Gastroesophageal sphincter (tissue), 4 donors: ENCODE measurements around the gene ITGA8. TPM values are rescaled to one million over a fixed set of nuclear protein-coding genes. Genes with fewer than 3 reads are reported as not detected.

ENCODE experiments used
- ATAC-seq: fragments of 150-250 bp; one replicate; pipeline ENCODE4 v1.9.1; 2016; ENCODE audit warnings: mild to moderate bottlenecking, moderate library complexity
- H3K27ac ChIP-seq, 4 donors: fragments of 200-600 bp; sonication (generic) in 3 of 4; 1 replicate in 3 of 4; 2 replicates in 1 of 4; pipeline ENCODE4 v1.5.1; 2016 to 2019
- H3K27me3 ChIP-seq: fragments of 200-600 bp; sonication (generic); one replicate; pipeline ENCODE4 v1.5.1; 2019
- H3K36me3 ChIP-seq, 2 donors: fragments of 200-600 bp; sonication (generic); one replicate each; pipeline ENCODE4 v1.5.1; 2019; ENCODE audit warnings: control low read depth in 1 of 2
- H3K4me1 ChIP-seq, 3 donors: fragments of 200-600 bp; sonication (generic); 1 replicate in 2 of 3; 2 replicates in 1 of 3; pipeline ENCODE4 v1.5.1; 2016 to 2019; ENCODE audit warnings: control low read depth in 2 of 3
- H3K4me3 ChIP-seq, 2 donors: fragments of 200-600 bp; sonication (generic); one replicate each; pipeline ENCODE4 v1.5.1; 2019; ENCODE audit warnings: mild to moderate bottlenecking in 1 of 2, moderate library complexity in 1 of 2
- H3K9me3 ChIP-seq, 3 donors: fragments of 200-600 bp; sonication (generic); one replicate each; pipeline ENCODE4 v1.5.1; 2017 to 2019; ENCODE audit warnings: control low read depth in 2 of 3
- CTCF ChIP-seq, 4 experiments: fragments of 200-600 bp in 2 of 4; fragments of 450-650 bp in 2 of 4; sonication (generic) in 1 of 4; IDR thresholded peaks; one replicate each; pipeline ENCODE4 v1.5.1; 2017 to 2019; ENCODE audit warnings: antibody characterized with exemption in 4 of 4, mild to moderate bottlenecking in 2 of 4, moderate library complexity in 2 of 4
- EP300 ChIP-seq: sonication (generic); formaldehyde crosslinking; IDR thresholded peaks from one replicate; pipeline ENCODE4 v1.6.1; 2017; ENCODE audit warnings: antibody characterized with exemption, mild to moderate bottlenecking
- POLR2A ChIP-seq, 2 donors: fragments of 450-650 bp; IDR thresholded peaks; one replicate each; pipeline ENCODE4 v1.6.1; 2017; ENCODE audit warnings: antibody characterized with exemption in 2 of 2, mild to moderate bottlenecking in 2 of 2, moderate library complexity in 1 of 2
- POLR2AphosphoS5 ChIP-seq: sonication (generic); formaldehyde crosslinking; IDR thresholded peaks from one replicate; pipeline ENCODE4 v1.6.1; 2017; ENCODE audit warnings: antibody characterized with exemption
- WGBS, 2 donors: methylation state at CpG; one replicate each; pipeline ENCODE4 v1.1.5; 2018; ENCODE audit warnings: low coverage in 1 of 2; 5-methylcytosine and 5-hydroxymethylcytosine counted together
- total RNA-seq, 4 donors: library from RNA; depleted of rRNA; stranded (reverse); fragments of >200 nt; gene quantifications; one replicate each; pipeline ENCODE4 v1.1.0, GENCODE V29; 2016

Gene ITGA8
- total RNA-seq, 4 donors from 2014 or later, result 37.6 to 667 (median 310) TPM

- 93 to 96% methylated on average over 4 of the region's 4 CpGs for WGBS, 2 donors
- Histone ChIP-seq H3K9me3 (no peaks in the 10 kb centered on the region), H3K4me3 (no peak overlapping the region), H3K27ac (no peak overlapping the region), H3K36me3 (peaks cover 0 to 52% of the 10 kb centered on the region in 2 donors), H3K27me3 (no peaks in the 10 kb centered on the region), H3K4me1 (no peaks in the 10 kb centered on the region)
- ATAC-seq, result no peak
- TF ChIP-seq CTCF (IDR thresholded peaks at IDR 0.05), result no peak
- TF ChIP-seq POLR2AphosphoS5, result no peak
- TF ChIP-seq POLR2A (IDR thresholded peaks at IDR 0.05), result no peak
- no peak for TF ChIP-seq EP300
Measured at GRCh38 chr10:15545884-15546283, 173.8 kb downstream of the ITGA8 start.

- Histone ChIP-seq H3K27ac (no peak overlapping the region), H3K4me3 (no peak overlapping the region), H3K27me3 (no peaks in the 10 kb centered on the region), H3K9me3 (no peaks in the 10 kb centered on the region), H3K36me3 (peaks cover 0 to 46% of the 10 kb centered on the region in 2 donors), H3K4me1 (no peaks in the 10 kb centered on the region)
- TF ChIP-seq CTCF (IDR thresholded peaks at IDR 0.05) (no peak), POLR2AphosphoS5 (no peak), POLR2A (IDR thresholded peaks at IDR 0.05) (no peak), EP300 (no peak)
- WGBS, 2 donors, result 96 to 100% methylated on average over 2 of the region's 2 CpGs
- no peak for ATAC-seq
Measured at GRCh38 chr10:15545266-15545665, 174.5 kb downstream of the ITGA8 start.

GRCh38 chr10:15543994-15544393, 175.7 kb downstream of the ITGA8 start:
- H3K27me3 ChIP-seq, result no peaks in the 10 kb centered on the region
- H3K4me3 ChIP-seq, result no peak overlapping the region
- TF ChIP-seq POLR2AphosphoS5 (no peak), POLR2A (IDR thresholded peaks at IDR 0.05) (no peak), CTCF (IDR thresholded peaks at IDR 0.05) (no peak), EP300 (no peak)
- no peak overlapping the region for H3K27ac ChIP-seq
- no peaks in the 10 kb centered on the region for H3K9me3 ChIP-seq
- peaks cover 0 to 46% of the 10 kb centered on the region in 2 donors for H3K36me3 ChIP-seq
- H3K4me1 ChIP-seq, result no peaks in the 10 kb centered on the region
- no peak for ATAC-seq
- WGBS, 2 donors, result 100% methylated on average over 1 of the region's 1 CpG; no CpG with 5 or more reads in 1 of the 2 donors

- no peak overlapping the region for H3K4me3 ChIP-seq
- no peak for TF ChIP-seq EP300
- TF ChIP-seq CTCF (IDR thresholded peaks at IDR 0.05), result no peak
- no peak for TF ChIP-seq POLR2A (IDR thresholded peaks at IDR 0.05)
- TF ChIP-seq POLR2AphosphoS5, result no peak
- no peak for ATAC-seq
- no peaks in the 10 kb centered on the region for H3K4me1 ChIP-seq
- H3K36me3 ChIP-seq, result peaks cover 0 to 36% of the 10 kb centered on the region in 2 donors
- WGBS, 2 donors, result 93 to 97% methylated on average over 3 of the region's 3 CpGs
- H3K27ac ChIP-seq, result no peak overlapping the region
- H3K9me3 ChIP-seq, result no peaks in the 10 kb centered on the region
- H3K27me3 ChIP-seq, result no peaks in the 10 kb centered on the region
Measured at GRCh38 chr10:15542817-15543216, 176.9 kb downstream of the ITGA8 start.

GRCh38 chr10:15541376-15541775, 178.3 kb downstream of the ITGA8 start:
- no peaks in the 10 kb centered on the region for H3K4me1 ChIP-seq
- TF ChIP-seq POLR2A (IDR thresholded peaks at IDR 0.05), result no peak
- TF ChIP-seq EP300, result no peak
- no peak for TF ChIP-seq CTCF (IDR thresholded peaks at IDR 0.05)
- no peak for TF ChIP-seq POLR2AphosphoS5
- H3K27me3 ChIP-seq, result no peaks in the 10 kb centered on the region
- peaks cover 0 to 22% of the 10 kb centered on the region in 2 donors for H3K36me3 ChIP-seq
- no peak overlapping the region for H3K4me3 ChIP-seq
- H3K27ac ChIP-seq, result no peak overlapping the region
- 56 to 67% methylated on average over 1 of the region's 1 CpG for WGBS, 2 donors
- no peak for ATAC-seq
- H3K9me3 ChIP-seq, result no peaks in the 10 kb centered on the region
